ENCODE measurements around the gene HSD17B1.

DNA sequence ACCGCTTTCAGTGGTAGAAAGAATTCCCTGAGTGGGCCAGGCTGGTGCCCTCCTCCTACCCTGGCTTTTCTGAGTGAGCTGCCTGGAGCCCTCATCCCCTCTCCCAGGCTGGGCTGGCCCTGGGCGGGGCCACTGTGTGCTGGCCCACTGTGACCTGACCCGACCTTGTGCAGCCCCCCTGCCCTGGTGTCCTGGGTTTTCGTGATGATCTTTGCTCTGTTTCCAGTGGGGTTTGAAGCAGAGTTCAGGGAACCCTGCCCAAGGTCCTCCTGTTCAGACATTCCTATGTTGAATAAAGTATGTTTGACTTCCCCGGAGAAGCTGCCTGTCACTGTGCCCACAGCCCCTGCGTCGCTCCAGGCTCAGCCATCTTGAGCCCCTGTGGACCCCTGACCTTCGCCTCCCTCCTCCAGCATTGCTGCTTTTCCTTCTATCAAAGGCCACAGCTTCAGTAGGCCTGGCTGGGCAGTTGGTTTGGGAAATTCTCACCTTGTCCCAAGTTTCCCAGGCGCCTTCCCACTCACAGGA is 30.4 kb upstream of the HSD17B1 start:
- TF ChIP-seq, protein P1, sequence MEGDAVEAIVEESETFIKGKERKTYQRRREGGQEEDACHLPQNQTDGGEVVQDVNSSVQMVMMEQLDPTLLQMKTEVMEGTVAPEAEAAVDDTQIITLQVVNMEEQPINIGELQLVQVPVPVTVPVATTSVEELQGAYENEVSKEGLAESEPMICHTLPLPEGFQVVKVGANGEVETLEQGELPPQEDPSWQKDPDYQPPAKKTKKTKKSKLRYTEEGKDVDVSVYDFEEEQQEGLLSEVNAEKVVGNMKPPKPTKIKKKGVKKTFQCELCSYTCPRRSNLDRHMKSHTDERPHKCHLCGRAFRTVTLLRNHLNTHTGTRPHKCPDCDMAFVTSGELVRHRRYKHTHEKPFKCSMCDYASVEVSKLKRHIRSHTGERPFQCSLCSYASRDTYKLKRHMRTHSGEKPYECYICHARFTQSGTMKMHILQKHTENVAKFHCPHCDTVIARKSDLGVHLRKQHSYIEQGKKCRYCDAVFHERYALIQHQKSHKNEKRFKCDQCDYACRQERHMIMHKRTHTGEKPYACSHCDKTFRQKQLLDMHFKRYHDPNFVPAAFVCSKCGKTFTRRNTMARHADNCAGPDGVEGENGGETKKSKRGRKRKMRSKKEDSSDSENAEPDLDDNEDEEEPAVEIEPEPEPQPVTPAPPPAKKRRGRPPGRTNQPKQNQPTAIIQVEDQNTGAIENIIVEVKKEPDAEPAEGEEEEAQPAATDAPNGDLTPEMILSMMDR (IDR thresholded peaks at IDR 0.05; ENCODE audit: low read length), result no peak
- TF ChIP-seq EZH2 (IDR thresholded peaks at IDR 0.05; ENCODE audit: borderline replicate concordance, low read length), result no peak
